HEK293 (cell line): ENCODE results near the gene SEC22A.

ENCODE experiments used
- CTCF ChIA-PET: fragments of 350-600 bp; formaldehyde crosslinking; extraction: SDS; loops from one replicate; lab custom pipeline; 2021; ENCODE audit warnings: antibody characterized with exemption; lab: Yijun Ruan, JAX
- POLR2A ChIA-PET: fragments of 300-600 bp; formaldehyde crosslinking; extraction: SDS; loops from one replicate; lab custom pipeline; 2020; ENCODE audit warnings: antibody characterized with exemption, inconsistent platforms; lab: Yijun Ruan, JAX
- H3K27ac ChIP-seq: fragments of 200-500 bp; sonication (Bioruptor generic); 2 replicates; pipeline ENCODE4 v1.5.1; 2014; ENCODE audit warnings: low read depth, low read length, control low read depth, inconsistent platforms; ENCODE audit errors: extremely low read depth
- H3K36me3 ChIP-seq, 2 experiments: fragments of 200-500 bp in 1 of 2; sonication (Bioruptor generic) in 1 of 2; 1 replicate in 1 of 2; 2 replicates in 1 of 2; pipeline ENCODE4 v1.5.1; 2014 to 2017; ENCODE audit warnings: inconsistent platforms in 2 of 2, low read length in 2 of 2; ENCODE audit not compliant: control insufficient read depth in 2 of 2, insufficient read depth in 1 of 2
- H3K4me1 ChIP-seq: fragments of 200-500 bp; sonication (Bioruptor generic); 2 replicates; pipeline ENCODE4 v1.5.1; 2014; ENCODE audit warnings: mild to moderate bottlenecking, low read length, inconsistent platforms; ENCODE audit not compliant: control insufficient read depth, insufficient read depth
- H3K4me3 ChIP-seq: 2 replicates; pipeline ENCODE4 v1.5.1; 2011; ENCODE audit warnings: low read depth, mild to moderate bottlenecking, control low read depth, low read length, moderate library complexity
- H3K9me3 ChIP-seq: fragments of 200-500 bp; sonication (Bioruptor generic); 2 replicates; pipeline ENCODE4 v1.5.1; 2014; ENCODE audit warnings: low read depth, low read length, inconsistent platforms; ENCODE audit not compliant: control insufficient read depth, insufficient read depth
- EGR2 ChIP-seq: fragments of 450-650 bp; formaldehyde crosslinking; IDR thresholded peaks from 2 replicates; pipeline ENCODE4 v1.5.1; 2016; ENCODE audit warnings: low read depth, missing biosample characterization, missing genetic modification characterization
- ELK4 ChIP-seq: IDR thresholded peaks from 2 replicates; pipeline ENCODE4 v1.6.1; 2011; ENCODE audit warnings: mild to moderate bottlenecking, low read depth, low read length, borderline replicate concordance
- KLF1 ChIP-seq: fragments of 450-650 bp; formaldehyde crosslinking; IDR thresholded peaks from 2 replicates; pipeline ENCODE4 v1.5.1; 2016; ENCODE audit warnings: missing biosample characterization, missing genetic modification characterization
- REPIN1 ChIP-seq: fragments of 450-650 bp; formaldehyde crosslinking; IDR thresholded peaks from 2 replicates; pipeline ENCODE4 v1.5.1; 2017; ENCODE audit warnings: missing biosample characterization, missing genetic modification characterization, low read depth
- ZFHX2 ChIP-seq: fragments of 450-650 bp; formaldehyde crosslinking; conservative IDR thresholded peaks from 2 replicates; pipeline ENCODE4 v1.5.1; 2016; ENCODE audit warnings: missing biosample characterization, missing genetic modification characterization
- ZFP69B ChIP-seq: fragments of 450-650 bp; formaldehyde crosslinking; IDR thresholded peaks from 2 replicates; pipeline ENCODE4 v1.5.1; 2016; ENCODE audit warnings: missing biosample characterization, missing genetic modification characterization
- ZNF24 ChIP-seq: fragments of 450-650 bp; formaldehyde crosslinking; IDR thresholded peaks from 2 replicates; pipeline ENCODE4 v1.5.1; 2016; ENCODE audit warnings: missing biosample characterization, missing genetic modification characterization
- ZNF362 ChIP-seq: fragments of 450-650 bp; formaldehyde crosslinking; IDR thresholded peaks from 2 replicates; pipeline ENCODE4 v1.5.1; 2016; ENCODE audit warnings: missing biosample characterization, missing genetic modification characterization
- ZNF48 ChIP-seq: fragments of 450-650 bp; formaldehyde crosslinking; IDR thresholded peaks from 2 replicates; pipeline ENCODE4 v1.5.1; 2016; ENCODE audit warnings: missing biosample characterization, missing genetic modification characterization
- ZNF510 ChIP-seq: fragments of 450-650 bp; formaldehyde crosslinking; IDR thresholded peaks from 2 replicates; pipeline ENCODE4 v1.5.1; 2018; ENCODE audit warnings: mild to moderate bottlenecking, missing genetic modification characterization, missing biosample characterization; ENCODE audit not compliant: insufficient replicate concordance
- ZNF701 ChIP-seq: fragments of 450-650 bp; formaldehyde crosslinking; IDR thresholded peaks from 2 replicates; pipeline ENCODE4 v1.5.1; 2016; ENCODE audit warnings: missing biosample characterization, missing genetic modification characterization
- ZNF747 ChIP-seq: fragments of 450-650 bp; formaldehyde crosslinking; IDR thresholded peaks from 2 replicates; pipeline ENCODE4 v1.5.1; 2016; ENCODE audit warnings: missing biosample characterization, missing genetic modification characterization
- ZNF785 ChIP-seq: fragments of 450-650 bp; formaldehyde crosslinking; IDR thresholded peaks from 2 replicates; pipeline ENCODE4 v1.5.1; 2016; ENCODE audit warnings: missing biosample characterization, missing genetic modification characterization
- ZNF837 ChIP-seq: fragments of 450-650 bp; formaldehyde crosslinking; IDR thresholded peaks from 2 replicates; pipeline ENCODE4 v1.5.1; 2016; ENCODE audit warnings: missing biosample characterization, missing genetic modification characterization
- ZSCAN4 ChIP-seq: fragments of 450-650 bp; formaldehyde crosslinking; IDR thresholded peaks from 2 replicates; pipeline ENCODE4 v1.5.1; 2017; ENCODE audit warnings: missing biosample characterization, missing genetic modification characterization

Gene SEC22A

GRCh38 chr3:123290962-123291361 lies 89.2 kb downstream of the SEC22A start:
- H3K36me3 ChIP-seq, result no peaks in the 10 kb centered on the region
- POLR2A ChIA-PET, result no interaction called here
- H3K9me3 ChIP-seq, result no peaks in the 10 kb centered on the region
- no peak overlapping the region for H3K4me3 ChIP-seq
- CTCF ChIA-PET, result interaction anchor here (1.3 kb wide), 1 partner anchor 9 kb away, joined by 4 read pairs; no protein-coding TSS in a partner anchor
- no peak overlapping the region for H3K27ac ChIP-seq
- no peaks in the 10 kb centered on the region for H3K4me1 ChIP-seq
- TF ChIP-seq ZFP69B (tag by site-specific recombination), result no peak
- TF ChIP-seq REPIN1 (tag by site-specific recombination), result no peak
- TF ChIP-seq ZNF785 (tag by site-specific recombination), result no peak
- TF ChIP-seq ZNF24, result no peak
- TF ChIP-seq ZNF510 (tag by site-specific recombination), result no peak

- no peaks in the 10 kb centered on the region for H3K9me3 ChIP-seq
- no peaks in the 10 kb centered on the region for H3K36me3 ChIP-seq
- ChIA-PET CTCF (no interaction called here), POLR2A (no interaction called here)
- TF ChIP-seq ZNF837 (no peak), ZNF48 (tag by site-specific recombination) (no peak), ZNF747 (tag by site-specific recombination) (no peak)
- no peak overlapping the region for H3K27ac ChIP-seq
- H3K4me3 ChIP-seq, result no peak overlapping the region
- no peaks in the 10 kb centered on the region for H3K4me1 ChIP-seq
Observed at GRCh38 chr3:123291404-123291803, 89.7 kb downstream of the SEC22A start.

GRCh38 chr3:123292321-123293310 lies 90.9 kb downstream of the SEC22A start:
- Histone ChIP-seq H3K4me3 (no peak overlapping the region), H3K36me3 (no peaks in the 10 kb centered on the region), H3K4me1 (no peaks in the 10 kb centered on the region), H3K9me3 (no peaks in the 10 kb centered on the region), H3K27ac (no peak overlapping the region)
- CTCF ChIA-PET, result interaction anchor here (0.6 to 0.7 kb wide), 2 partner anchors 88 to 908 kb away, joined by 3 read pairs; no protein-coding TSS in a partner anchor
- TF ChIP-seq ZNF362 (tag by site-specific recombination), result no peak
- TF ChIP-seq KLF1, result no peak
- no peak for TF ChIP-seq ZNF701 (tag by site-specific recombination)
- TF ChIP-seq ZFHX2, result 0 out of 2 replicates have a peak, but pooled peaks have one; percentile 24
- TF ChIP-seq EGR2 (tag by site-specific recombination), result peak; percentile 40
- no peak for TF ChIP-seq ELK4
- no peak for TF ChIP-seq ZSCAN4 (tag by site-specific recombination)
- POLR2A ChIA-PET, result no interaction called here
